AG04450 (cell line): ENCODE measurements around the gene VPS9D1. TPM values are rescaled to one million over a fixed set of nuclear protein-coding genes. Genes with fewer than 3 reads are reported as not detected.

ENCODE experiments used
- CTCF ChIA-PET: fragments of 300-600, 350-600 bp; formaldehyde crosslinking; extraction: SDS; loops from one replicate; lab custom pipeline; 2022; ENCODE audit warnings: antibody characterized with exemption, inconsistent platforms; lab: Charles Lee
- POLR2A ChIA-PET: fragments of 350-600 bp; formaldehyde crosslinking; extraction: SDS; loops from one replicate; lab custom pipeline; 2021; ENCODE audit warnings: antibody characterized with exemption, inconsistent platforms; lab: Yijun Ruan, JAX
- DNase-seq: peaks from one replicate; pipeline ENCODE4 v3.0.0-alpha.2; 2011; ENCODE audit warnings: low read depth, low spot score
- H3K27ac ChIP-seq: one replicate; pipeline ENCODE4 v1.5.1; 2012; ENCODE audit warnings: low read depth, low read length, control low read depth
- H3K27me3 ChIP-seq: one replicate; pipeline ENCODE4 v1.6.0; 2012; ENCODE audit warnings: low read length; ENCODE audit not compliant: control insufficient read depth, insufficient read depth
- H3K4me3 ChIP-seq: 2 replicates; pipeline ENCODE4 v1.5.1; 2011; ENCODE audit warnings: mild to moderate bottlenecking, low read depth, low read length, control low read depth
- H3K9me3 ChIP-seq: 2 replicates; pipeline ENCODE4 v1.5.1; 2012; ENCODE audit warnings: low read length; ENCODE audit not compliant: control insufficient read depth, insufficient read depth
- polyA plus RNA-seq: library from polyadenylated mRNA; depleted of rRNA; stranded (reverse); fragments of >200 nt; gene quantifications from 2 replicates; pipeline ENCODE4 v1.2.3, GENCODE V29; 2011
- TF ChIP-seq, protein P1 (sequence below): IDR thresholded peaks from 2 replicates; pipeline ENCODE4 v1.5.1; 2011; ENCODE audit warnings: low read depth, low read length, control low read depth, inconsistent platforms

Gene VPS9D1
- polyA plus RNA-seq, 1 experiment, result 8.6 TPM

DNA sequence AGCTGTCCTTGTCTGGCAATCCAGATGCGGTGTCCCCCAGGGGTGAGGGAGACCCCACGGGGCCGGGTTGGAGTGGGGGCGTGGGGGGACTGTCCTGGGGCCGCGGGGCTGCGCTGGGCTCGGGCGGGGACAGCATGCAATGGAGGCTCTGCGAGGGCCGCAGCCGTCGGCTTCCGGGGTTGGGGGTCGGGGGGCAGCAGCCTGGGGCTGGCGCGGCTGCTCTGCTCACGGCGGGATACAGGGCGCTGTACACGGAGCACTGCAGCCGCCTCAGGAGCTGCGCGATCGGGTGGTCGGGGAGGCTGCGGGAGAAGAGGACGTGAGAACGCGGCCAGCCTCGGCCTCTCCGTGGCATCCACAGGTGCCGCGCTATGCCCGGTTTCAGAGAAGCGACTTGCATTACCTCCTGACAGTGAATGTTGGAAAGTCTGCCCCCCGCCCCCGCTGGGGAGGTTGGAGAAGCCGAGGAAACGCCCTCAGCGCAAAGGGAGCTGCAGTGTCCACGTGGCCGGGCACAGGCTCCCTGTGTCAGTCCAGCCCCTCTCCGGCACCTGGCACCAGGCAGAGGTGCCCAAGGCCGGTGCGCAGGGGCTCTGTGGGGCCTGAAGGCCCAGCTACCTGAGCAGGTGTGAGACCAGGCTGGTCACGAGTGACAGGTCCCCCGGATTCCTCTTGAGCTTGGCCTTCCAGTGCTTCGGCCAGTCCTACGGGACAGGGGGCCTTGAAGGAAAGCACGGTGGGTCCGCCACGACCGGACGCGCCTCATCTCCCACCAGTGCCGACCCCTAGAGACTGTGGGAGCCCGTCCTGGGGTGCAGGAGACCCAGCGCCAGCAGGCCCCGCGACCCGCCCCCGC is 9.8 kb downstream of the VPS9D1 start:
- DNase-seq, result no peak
- TF ChIP-seq, protein P1, sequence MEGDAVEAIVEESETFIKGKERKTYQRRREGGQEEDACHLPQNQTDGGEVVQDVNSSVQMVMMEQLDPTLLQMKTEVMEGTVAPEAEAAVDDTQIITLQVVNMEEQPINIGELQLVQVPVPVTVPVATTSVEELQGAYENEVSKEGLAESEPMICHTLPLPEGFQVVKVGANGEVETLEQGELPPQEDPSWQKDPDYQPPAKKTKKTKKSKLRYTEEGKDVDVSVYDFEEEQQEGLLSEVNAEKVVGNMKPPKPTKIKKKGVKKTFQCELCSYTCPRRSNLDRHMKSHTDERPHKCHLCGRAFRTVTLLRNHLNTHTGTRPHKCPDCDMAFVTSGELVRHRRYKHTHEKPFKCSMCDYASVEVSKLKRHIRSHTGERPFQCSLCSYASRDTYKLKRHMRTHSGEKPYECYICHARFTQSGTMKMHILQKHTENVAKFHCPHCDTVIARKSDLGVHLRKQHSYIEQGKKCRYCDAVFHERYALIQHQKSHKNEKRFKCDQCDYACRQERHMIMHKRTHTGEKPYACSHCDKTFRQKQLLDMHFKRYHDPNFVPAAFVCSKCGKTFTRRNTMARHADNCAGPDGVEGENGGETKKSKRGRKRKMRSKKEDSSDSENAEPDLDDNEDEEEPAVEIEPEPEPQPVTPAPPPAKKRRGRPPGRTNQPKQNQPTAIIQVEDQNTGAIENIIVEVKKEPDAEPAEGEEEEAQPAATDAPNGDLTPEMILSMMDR, result no peak
- no peak overlapping the region for H3K4me3 ChIP-seq
- CTCF ChIA-PET, result no interaction called here
- H3K27ac ChIP-seq, result no peak overlapping the region
- H3K9me3 ChIP-seq, result peaks cover 5% of the 10 kb centered on the region
- no peaks in the 10 kb centered on the region for H3K27me3 ChIP-seq
- POLR2A ChIA-PET, result interaction anchor here (0.7 kb wide), 1 partner anchor 52 kb away, joined by 3 read pairs; no protein-coding TSS in a partner anchor

DNA sequence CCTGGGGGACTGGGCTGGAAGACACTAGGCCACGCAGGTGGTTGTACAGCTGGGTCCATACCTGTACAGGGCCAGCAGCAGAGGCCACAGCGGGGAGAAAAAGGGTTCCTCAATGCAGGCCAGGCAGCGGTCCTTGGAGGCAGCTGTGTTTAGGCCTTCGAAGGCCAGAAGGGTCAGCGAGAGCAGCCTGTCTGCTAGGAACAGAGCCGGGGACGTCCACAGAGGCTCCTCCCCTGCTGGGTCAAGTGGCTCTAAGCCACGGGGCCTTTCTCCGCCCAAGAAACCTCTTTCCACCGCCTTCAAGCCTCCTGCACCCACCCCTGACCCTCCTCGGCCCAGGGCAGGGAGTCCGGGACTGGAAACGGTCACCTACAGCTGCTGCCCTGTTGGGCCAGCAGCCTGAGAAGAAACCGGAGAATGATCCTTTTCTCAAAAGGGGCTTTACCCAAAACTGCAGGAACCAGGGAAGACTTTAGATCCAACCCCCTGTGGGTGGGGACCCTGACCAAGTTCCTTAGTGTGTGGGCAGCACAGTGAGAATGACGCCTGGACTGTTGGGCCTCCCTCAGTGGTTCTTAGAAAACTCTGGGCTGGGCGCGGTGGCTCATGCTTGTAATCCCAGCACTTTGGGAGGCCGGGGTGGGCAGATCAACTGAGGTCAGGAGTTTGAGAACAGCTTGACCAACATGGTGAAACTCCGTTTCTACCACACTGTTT is 10.8 kb downstream of the VPS9D1 start:
- H3K4me3 ChIP-seq, result no peak overlapping the region
- DNase-seq, result no peak
- ChIA-PET POLR2A (interaction anchor here (0.7 kb wide), 1 partner anchor 53 kb away, joined by 3 read pairs; no protein-coding TSS in a partner anchor), CTCF (no interaction called here)
- peaks cover 5% of the 10 kb centered on the region for H3K9me3 ChIP-seq
- TF ChIP-seq, protein P1, result no peak
- H3K27ac ChIP-seq, result no peak overlapping the region
- no peaks in the 10 kb centered on the region for H3K27me3 ChIP-seq

DNA sequence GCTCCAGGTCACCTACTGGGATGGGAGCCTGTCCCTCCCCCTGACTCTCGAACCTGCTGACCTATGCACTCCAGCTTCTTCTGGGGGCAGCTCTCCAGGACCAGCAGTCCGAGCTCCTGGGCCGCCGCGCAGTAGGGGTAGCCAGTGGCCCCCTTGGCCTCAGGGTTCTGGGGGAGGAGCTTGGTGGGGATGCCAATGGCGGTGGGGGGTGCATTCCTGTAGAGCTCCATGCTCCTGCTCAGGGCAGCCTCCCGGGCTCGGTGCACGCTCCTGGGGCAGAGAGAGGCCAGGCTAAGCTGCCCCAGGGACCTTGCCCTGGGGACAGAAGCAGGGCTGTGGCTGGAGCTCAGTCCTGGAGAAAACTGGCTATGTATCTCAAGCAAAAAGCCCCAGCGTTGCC is 11.5 kb downstream of the VPS9D1 start:
- Histone ChIP-seq H3K27ac (no peak overlapping the region), H3K9me3 (no peaks in the 10 kb centered on the region; the same call in 1 of the 2 replicates), H3K4me3 (no peak overlapping the region), H3K27me3 (no peaks in the 10 kb centered on the region)
- TF ChIP-seq, protein P1, result no peak
- CTCF ChIA-PET, result interaction anchor here (0.6 to 1.0 kb wide), 2 partner anchors 9 to 31 kb away, joined by 4 read pairs; no protein-coding TSS in a partner anchor
- POLR2A ChIA-PET, result interaction anchor here (0.6 to 1.0 kb wide), 2 partner anchors 9 to 23 kb away, joined by 4 to 5 read pairs; partner anchors contain the start of gene CDK10
- DNase-seq, result no peak

DNA sequence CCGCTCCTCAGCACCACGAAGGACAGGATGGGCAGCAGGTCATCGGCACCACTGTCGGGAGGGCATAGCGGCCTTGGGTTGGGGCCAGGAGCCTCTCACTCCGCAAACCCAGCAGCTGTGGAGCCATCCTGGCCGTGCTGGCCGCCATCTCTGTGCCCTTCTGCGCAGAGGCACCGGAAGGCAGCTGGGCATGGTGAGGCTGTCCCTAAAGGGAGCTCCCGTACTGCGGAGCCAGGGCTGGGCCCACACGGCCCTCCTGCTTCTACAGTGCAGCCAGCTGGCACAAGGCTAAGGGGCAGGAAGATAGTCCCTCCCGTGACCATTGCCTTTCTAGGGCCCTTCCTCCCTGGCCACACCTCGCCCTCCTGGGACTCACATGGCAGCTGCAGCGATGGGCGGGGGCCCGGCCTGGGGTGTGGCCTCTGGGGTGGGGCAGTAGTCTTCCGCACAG is 12.2 kb downstream of the VPS9D1 start:
- DNase-seq, result no peak
- CTCF ChIA-PET, result interaction anchor here (1.0 kb wide), 1 partner anchor 8 kb away, joined by 4 read pairs; no protein-coding TSS in a partner anchor
- POLR2A ChIA-PET, result interaction anchor here (0.6 to 1.0 kb wide), 2 partner anchors 8 to 22 kb away, joined by 4 to 5 read pairs; partner anchors contain the start of gene CDK10

More for the DNA sequence above, 12.2 kb downstream of the VPS9D1 start:
- no peaks in the 10 kb centered on the region for H3K27me3 ChIP-seq
- no peaks in the 10 kb centered on the region; the same call in 1 of the 2 replicates for H3K9me3 ChIP-seq
- H3K4me3 ChIP-seq, result no peak overlapping the region
- no peak overlapping the region for H3K27ac ChIP-seq
- TF ChIP-seq, protein P1, result no peak
